Suppressor macrophage (primary cell): ENCODE data around the gene PDE11A.

Source experiments
- DNase-seq, 4 experiments: peaks; one replicate each; pipeline ENCODE4 v3.0.0-alpha.2; 2020 to 2022

PDE11A gene

DNA sequence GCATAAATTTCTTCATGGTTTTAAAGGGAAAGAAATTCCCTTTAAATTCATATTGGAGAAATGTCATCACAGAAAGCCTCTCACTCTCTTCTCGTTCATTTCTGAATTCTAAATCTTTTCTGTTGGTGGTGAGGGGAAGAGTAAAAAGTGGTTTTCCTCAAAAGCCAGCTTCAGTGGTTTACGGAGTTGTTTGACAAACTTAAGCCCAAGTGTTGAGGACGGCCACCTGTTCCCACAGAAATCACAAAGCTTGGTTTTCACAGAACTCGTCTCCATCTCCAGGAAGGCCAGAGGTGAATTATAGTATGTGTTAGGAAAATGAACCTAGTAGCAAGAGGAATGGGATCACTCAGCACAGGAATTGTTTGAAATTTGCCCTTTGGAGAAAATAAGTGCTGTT lies 316.2 kb downstream of the PDE11A start:
- no peak for DNase-seq

DNA sequence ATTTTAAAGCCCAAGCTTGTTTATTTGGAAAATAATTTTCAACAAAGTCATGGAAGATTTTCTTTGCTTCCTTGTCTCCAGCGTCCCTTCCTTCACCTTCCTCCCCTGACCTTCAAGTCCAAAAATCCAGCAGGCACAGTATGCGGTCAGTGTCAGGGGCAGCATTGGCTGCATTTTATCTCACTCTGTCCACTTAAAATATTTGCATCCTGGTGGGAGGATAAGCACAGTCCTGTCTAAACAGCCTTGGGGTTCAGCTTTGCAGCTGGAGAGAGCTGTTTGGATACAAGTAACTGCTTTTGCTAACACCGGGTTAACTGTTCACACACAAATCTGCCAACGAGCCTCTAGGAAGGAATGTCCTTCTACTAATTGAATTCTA lies 318.1 kb downstream of the PDE11A start:
- DNase-seq = no peak

DNA sequence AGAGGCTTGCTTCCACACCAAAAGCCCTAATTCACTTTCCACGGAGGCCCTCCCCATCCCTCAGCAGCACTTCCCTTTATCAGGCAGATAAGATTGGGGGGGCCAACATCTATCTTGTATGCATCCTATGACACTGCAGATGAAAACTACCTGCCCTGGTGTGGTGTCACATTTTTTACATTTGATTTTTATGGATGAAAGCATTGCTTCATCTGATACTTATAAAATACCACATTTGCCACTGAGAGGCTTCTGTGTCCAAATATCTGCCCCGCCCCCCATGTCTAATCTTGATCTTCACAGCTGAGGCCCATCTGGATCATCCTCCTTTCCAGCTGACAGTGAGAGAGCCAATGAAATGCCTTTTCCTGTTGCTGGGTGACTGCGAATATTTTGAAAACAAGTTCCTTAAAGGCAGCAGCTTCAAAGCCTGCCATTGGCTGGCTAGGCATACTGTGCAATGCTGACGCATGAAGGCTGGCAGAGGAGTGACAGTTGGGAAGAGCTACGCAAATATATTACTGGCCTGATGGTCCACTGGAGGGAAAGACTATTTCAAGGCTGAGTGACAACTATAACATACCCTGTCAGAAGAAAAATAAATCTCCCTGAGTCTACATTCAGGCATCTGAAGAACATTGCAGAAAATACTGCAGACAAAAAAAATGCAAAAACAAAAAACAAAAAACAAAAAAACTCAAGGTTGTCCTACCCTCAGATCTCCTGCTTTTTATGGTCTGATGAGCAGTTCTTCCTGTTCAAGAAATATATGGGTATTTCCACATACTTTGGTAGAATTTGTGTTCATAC lies 318.7 kb downstream of the PDE11A start:
- peak; percentile 65 to 83 (median 74) for DNase-seq

DNA sequence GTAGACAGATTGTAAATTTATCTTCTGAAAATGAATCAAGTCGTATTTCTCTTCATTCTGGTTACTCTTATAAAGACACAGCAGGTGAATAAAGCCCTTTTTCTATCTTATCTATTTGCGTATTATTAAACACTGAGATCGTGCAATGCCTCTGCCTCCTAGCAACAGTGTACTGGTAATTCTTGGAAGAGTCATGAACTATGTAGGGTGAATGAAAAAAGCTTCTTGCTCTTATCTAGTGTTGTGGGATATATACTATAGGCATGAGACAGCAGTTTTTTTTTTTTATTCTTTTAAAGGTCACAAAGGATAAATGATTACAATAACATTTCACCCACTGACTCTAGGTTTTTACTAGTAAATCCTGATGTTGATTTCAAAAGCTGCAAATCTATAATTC lies 324.2 kb downstream of the PDE11A start:
- no peak for DNase-seq

DNA sequence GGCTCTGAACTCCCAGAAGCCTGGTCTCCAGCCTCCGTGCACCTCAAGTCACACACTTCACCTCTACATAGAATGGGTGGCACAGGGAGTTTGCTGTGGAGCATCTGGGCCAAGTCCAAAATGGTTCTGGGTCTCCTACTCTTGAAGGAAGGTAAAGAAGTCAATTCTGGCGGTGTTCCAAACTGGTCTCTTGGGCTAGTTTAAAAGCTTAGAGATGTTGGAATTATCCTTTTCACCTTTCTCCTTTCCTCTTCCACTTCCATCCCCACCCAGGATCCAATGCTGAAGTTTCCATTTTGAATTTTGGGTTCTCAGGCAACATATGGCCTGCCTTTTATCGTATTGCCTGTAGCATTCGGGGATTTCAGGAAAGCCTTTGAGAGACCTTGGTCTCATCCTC lies 325.2 kb downstream of the PDE11A start:
- DNase-seq = no peak

DNA sequence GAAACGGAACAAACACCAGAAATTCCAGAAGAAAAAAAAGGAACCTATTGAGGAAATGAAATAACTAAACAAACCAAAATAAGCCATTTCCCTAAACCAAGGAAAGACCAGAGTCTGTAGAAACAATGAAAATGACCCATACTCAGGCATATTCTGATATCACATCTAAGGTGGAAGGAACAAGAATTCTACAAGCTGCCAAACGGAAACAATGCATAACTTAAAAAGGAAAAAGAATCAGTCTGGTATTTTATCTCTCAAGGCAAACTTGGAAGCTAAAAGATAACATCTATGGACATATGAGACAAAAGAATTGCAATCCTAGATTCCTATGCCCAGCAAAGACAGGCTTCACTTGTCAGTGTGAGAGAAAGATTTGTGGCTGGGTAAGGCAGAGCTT lies 326.2 kb downstream of the PDE11A start:
- peak in 1 of 4 experiments; percentile 13 for DNase-seq

DNA sequence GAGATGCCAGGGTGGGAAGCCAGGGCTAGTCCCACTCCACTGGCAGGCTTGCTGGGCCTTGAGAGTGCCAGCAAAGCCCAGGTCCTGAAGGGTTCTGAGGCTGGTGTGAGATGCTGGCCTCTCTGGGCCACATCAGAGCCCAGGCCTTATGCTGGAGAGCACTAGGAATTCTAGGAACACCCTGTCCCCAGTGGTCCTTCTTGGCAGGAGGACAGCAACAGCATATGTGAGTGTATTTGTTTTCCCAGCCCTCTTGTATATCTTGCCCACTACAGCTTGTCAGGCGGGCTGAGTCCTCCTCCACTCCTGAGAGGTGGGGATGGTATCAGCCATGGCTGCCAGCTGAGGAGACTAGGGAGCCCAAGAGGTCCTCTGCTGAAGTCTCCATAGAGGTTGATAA lies 327.0 kb downstream of the PDE11A start:
- DNase-seq = no peak

DNA sequence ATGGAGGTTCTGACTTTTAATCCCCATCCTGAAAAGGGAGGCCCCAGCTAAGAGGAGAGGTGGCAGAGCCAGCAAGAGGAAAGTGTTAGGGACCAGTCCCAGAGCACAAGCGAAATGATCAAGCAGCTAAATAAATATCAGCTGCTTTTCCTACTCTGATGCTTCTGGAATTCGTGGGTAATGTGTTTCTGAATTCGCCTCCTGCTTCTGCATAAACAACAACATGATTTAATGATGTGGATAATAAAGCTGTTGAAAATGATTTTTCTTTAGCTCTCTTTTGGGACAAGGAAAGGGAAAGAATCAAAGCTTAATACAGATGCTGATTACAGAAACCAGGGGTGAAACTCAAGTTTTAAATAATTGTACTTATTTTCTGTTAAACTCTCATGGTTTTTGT lies 329.7 kb downstream of the PDE11A start:
- DNase-seq = no peak

DNA sequence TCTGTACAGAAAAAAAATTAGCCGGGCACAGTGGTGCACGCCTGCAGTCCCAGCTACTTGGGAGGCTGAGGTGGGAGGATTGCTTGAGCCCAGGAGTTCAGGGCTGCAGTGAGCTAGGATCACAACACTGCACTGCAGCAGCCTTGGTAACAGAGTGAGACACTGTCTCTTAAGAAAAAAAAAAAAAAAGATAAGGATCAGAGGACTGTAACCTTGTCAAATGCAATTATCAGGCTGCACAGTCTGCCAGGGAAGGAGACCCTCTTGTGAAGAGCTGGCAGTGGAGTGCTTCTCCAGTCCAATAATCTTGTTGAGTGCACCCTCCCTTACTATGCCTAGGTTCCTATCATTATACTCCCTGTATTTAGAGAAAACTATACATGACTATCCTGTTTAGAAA lies 330.7 kb downstream of the PDE11A start:
- no peak for DNase-seq

DNA sequence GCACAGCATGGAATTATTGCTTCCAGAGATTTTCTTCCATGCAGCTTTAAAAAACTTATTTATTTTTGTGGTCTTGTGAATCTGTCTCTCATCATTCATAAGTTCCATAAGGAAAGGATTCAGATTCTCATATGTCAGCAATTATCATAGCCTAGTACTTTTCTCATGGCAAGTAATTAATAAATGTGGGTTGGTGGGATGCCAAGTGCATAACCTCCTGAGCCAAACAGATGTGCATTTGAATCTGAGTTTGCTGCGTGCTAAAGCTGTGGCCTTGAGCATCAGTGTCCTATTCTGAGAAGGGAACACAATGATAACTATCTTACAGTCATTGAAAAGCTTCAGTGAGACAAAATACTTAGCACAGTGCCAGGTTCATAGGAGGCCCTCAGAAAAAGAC lies 331.9 kb downstream of the PDE11A start:
- DNase-seq = no peak

DNA sequence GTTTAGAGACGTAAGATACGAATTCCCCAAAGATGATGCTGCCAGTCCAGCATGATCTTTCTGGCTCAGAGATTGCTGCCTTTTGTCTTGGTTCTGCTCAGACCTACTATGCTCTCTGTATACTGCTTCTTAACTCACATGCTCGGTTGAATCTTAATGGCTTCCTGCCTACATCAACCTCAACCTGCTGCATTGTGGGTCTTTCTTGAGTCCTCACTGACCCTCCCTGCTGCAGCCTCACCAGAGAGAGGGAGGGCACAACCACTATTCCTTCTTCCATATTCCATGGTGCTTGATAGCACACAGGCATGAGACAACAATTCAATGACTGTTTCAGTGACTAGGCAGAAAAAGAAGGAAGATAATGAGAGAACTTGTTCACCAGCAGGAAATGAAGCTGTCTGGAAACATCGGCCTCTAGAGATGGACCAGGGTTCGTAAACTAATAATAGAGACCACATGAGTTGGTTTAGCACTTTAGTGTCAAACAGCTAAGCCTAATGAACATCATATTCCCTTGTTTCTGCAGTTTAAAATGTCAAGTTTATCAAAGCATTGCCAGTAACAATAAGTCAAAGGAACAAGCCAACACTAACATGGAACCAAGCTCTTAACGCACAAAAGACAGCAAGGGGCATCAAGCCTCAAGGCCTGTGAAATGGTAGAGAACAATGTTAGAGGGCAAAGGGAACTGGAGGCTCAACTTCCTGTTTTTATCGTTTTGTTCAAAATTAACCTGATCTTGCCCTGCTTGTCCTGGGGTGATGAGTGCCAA lies 333.9 kb downstream of the PDE11A start:
- peak in 2 of 4 experiments; percentile 4 to 20 for DNase-seq

DNA sequence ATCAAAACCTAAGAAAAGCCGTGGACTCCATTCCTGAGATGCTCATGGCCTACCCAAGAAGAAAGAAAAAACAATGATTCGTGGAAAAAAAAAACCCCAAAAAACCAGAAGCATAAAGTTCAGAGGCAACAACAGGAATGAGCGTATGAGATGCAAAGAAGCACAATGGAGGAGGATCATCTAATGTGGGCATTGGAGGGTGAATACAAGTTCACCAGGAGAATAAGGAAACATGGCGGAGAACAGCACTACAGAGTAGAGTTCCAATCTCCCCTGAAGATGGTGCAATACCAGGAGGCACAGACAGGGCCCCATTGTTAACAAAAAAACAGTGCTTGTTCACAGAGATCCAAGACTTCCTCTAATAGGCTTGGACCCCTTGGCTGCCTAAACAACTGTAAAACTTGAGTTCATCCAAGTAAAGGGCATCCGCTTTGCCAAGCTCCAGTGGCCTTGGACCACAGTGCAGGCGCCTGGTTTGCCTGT lies 337.2 kb downstream of the PDE11A start:
- no peak for DNase-seq

DNA sequence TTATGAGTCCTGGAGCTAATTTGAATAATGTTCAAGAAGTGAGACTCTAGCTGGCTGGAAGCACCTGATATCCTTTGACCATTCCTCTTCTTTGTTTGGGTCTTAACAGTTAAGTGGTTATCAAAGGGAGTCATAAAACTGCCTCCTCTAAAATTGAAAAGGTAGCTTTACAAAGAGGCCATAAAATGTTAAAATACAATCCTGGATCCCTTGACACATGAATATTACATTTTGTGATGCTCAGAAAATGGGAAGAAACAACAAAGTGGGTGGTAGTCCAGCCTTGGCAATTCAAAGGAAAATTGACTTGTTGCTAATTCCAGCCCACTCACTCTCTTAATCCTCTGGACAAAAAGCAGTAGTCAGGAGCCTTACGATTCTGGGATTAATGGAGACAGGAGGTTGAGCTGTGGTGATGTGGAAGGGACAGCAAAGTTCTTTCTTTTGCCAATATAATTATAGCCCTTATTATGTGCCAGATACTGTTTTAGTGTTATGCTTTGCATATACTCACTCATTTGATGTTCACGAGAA lies 339.2 kb downstream of the PDE11A start:
- DNase-seq = no peak

DNA sequence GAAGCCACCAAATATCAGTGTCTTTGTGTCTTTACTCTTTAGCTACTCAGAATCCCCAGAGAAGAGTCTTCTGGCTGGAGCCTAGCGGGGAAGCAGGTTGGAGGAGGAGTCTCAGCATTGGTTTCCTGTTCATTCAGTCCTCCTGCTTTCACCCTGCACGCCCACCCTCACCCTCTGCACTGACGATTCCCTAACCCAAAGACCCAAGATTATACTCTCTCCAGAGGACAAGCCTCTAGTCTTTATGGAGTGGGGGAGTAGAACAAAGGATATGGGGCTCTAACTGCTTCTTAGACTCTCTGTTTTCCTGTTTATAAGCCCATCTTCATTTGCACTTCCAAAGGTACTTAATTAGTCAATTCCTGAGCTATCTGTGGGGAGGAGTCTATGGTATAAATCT lies 341.2 kb downstream of the PDE11A start:
- DNase-seq = no peak

DNA sequence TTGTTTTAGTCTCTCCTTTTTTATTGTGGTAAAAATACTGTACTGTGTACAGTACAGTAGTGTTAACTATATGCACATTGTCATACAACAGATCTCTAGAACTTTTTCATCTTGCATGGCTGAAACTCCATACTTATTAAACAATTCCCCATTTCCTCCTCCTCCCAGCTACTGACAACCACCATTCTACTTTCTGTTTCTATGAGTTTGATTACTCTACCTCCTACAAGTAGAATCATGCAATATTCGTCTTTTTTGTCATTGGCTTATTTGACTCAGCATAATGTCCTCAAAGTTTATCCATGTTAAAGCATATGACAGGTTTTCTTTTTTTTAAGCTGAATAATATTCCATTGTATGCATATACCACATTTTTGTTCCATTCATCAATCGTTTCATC lies 341.8 kb downstream of the PDE11A start:
- DNase-seq = no peak

DNA sequence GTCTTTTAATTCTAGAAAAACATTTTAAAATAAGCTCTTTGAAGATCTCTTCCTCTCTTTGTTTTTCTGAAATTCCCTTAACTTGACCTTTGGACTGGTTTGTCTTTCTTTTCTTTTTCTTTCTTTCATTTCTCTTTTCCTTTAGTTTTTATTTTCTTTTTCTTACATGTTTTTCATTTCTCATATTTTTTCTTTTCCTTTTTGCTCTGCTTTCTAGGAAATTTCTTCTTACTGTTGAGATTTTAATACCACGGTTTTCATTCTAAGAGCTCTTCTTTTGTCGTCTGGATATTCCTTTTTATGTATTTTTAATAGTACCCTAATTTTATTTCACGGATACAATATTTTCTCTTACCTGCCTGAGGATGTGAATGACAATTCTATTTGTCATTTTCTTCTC lies 342.2 kb downstream of the PDE11A start:
- DNase-seq = no peak

DNA sequence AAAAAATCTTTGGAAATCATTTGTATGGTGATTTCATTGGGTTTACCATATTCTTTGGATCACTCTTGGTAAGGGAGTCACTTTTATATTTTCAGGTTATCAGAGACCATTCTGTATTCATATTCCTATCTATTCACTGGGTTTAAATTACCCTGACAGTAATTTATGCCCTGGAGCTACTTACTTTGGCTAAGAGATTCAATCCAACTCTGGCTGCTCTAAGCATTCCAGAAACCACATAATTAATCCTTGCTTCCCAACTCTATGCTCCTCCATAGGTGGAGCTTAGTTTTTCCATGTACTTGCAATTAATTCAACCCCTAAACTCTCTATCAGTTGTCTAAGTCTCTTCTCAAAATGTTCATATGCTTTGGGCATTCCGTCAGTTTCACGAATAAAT lies 343.7 kb downstream of the PDE11A start:
- no peak for DNase-seq

DNA sequence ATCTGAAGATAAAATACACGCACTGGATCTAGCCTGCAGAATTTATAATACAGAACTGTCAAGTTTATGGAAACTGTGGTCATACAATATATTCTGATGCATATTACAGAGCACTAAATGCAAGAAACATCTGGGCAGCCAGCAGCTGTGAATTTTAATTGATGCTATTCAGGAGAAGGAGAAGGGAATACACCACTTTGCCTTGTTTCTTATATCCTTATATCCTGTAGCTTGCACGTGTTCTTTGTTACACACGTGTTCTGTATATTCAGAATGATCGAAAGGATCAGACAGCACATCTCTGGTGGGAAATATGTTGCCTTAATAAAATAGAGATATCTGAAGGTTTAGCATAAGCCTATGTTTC lies 344.2 kb downstream of the PDE11A start:
- no peak for DNase-seq

DNA sequence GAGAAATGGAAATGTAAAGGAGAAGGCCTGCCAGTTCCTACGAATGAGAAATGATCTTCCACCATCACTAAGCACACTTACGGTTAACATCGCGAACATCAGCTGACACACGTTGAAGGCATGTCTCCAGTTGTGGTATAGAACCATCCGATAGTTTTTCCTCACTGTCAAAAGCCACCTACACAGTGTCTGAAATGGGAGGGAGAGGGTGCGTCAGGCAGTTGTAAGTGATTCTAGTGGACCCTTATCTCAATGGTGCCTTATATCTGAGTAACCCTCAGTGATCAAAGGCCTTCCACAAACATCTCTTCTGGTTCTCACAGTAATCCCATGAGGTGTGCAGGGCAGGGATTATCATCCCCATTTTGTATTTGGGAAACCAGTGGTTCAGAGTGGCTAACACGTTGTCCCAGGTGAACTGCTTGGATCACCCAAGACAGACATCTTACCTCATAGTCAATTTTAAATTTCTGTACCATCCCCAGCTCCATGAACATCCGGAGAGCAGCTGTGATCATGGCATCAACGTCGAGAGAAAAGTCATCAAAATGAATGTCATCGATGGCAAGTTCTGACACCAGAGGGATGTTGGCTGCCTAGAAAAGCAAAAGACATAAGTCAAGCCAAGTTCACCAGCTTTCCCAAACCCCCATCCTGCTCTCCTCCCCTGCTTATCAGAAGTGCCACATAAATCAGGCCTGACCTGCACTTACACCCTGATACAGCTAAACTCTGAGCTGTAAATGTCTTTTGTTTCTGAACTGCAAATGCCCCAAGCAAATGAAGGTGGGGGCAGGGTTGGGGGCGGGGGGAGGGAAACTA lies 344.8 kb downstream of the PDE11A start:
- DNase-seq = no peak

DNA sequence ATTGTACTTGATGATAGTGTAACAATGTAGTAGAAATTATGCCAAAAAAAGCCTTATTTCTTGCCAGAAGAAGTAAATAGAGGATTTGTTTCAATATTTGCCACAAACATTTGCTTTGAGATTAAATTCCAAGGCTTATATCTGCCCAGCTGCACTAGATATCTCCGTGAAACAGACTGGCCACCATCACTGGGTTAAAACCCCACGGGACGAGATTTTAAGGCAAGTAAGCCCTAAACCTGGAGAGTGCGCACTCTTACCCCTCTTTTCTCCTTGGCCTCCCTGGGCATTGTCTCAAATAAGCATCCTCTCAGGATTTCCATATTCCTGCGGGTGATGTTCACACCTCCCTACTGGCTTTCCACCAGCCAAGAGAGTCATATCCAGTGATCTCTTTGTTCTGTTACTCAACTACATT lies 345.6 kb downstream of the PDE11A start:
- DNase-seq = no peak

DNA sequence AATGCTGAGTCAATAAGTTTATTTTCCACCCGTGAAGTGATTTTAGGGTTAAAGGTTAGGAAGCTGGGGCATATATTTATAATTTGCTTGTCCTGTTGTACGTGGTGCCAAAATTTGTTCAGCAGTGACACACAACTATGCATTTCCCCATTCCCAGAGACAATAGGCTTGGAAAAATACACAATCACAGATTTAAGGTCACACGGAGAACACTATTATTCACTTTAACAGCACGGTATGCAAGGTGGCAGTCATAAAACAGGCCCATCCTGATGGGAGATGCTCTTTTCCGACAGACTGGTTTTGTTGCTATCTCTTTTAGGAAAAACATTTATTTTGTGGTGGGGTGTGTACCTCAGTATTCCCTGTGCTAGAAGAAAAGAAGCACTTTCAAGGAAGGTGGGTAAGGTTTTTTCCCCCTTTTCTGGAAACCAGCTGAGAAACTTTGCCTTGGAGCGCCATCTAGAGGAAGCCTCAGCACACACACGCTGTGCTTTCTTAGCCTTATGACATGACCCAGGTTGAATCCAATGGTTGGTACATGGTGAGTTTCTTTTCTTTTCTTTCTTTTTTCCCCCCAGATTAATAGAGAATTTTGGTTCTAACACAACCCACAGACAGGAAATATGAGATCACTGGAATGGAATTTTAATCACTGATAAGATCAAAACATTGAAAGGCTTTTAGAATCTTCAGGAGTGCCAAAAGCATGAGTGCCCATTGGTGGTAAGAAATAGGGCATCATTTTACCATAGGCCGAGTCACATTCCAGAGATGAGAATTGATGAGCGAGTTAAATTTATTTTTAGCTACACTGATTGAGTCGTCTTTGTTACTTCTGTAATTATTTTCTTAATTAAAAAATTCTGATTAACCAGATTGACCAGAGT lies 347.9 kb downstream of the PDE11A start:
- DNase-seq = peak; percentile 49 to 67 (median 61)

DNA sequence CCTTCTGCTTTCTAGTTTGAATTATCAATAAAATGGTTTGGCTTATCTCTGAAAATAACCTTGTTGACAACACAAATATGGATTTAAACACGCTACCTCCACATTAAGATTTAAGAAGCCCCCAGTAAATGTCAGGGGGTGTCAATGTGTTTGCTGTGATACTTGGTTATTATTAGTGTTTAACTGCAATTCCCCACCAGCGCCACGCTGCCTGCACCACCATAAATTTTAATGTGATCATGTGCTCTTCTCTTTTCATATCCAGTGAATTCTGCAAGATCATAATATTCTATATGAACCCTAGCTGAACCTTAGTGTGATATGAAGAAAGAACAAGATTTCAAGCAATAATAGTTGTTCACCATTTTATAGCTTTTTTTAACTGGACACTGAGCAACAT lies 349.3 kb downstream of the PDE11A start:
- DNase-seq = no peak
